SU-DHL-6 (cell line): ENCODE data around the gene NFIA.

ENCODE experiments used
- H2AFZ ChIP-seq: fragments of 200-600 bp; sonication (generic); 2 replicates; pipeline ENCODE4 v1.6.1; 2014; ENCODE audit warnings: low read depth, mild to moderate bottlenecking, moderate library complexity, mixed read lengths, antibody characterized with exemption, low read length; ENCODE audit not compliant: severe bottlenecking
- H3F3A ChIP-seq: fragments of 200-600 bp; shearing (Covaris generic); 2 replicates; pipeline ENCODE4 v1.6.0; 2016; ENCODE audit warnings: antibody characterized with exemption, mild to moderate bottlenecking; ENCODE audit not compliant: insufficient read depth
- H3K27ac ChIP-seq: fragments of 200-600 bp; sonication (generic); 2 replicates; pipeline ENCODE4 v1.5.1; 2016; ENCODE audit warnings: low read depth, mild to moderate bottlenecking, low read length, moderate library complexity, mixed read lengths
- H3K27me3 ChIP-seq: fragments of 200-600 bp; sonication (generic), shearing (Covaris generic); 2 replicates; pipeline ENCODE4 v1.6.0; 2014; ENCODE audit warnings: mild to moderate bottlenecking, low read length
- H3K36me3 ChIP-seq: fragments of 200-600 bp; sonication (generic); 2 replicates; pipeline ENCODE4 v1.6.1; 2014; ENCODE audit warnings: mild to moderate bottlenecking, low read length, mixed read lengths
- H3K4me2 ChIP-seq: fragments of 300-600, 200-600 bp; shearing (Covaris generic), sonication (generic); 2 replicates; pipeline ENCODE4 v1.6.0; 2014; ENCODE audit warnings: low read length, low read depth, mild to moderate bottlenecking; ENCODE audit not compliant: poor library complexity, severe bottlenecking
- H3K4me3 ChIP-seq: fragments of 200-600 bp; sonication (generic); 2 replicates; pipeline ENCODE4 v1.5.1; 2014; ENCODE audit warnings: antibody characterized with exemption, low read length, mild to moderate bottlenecking, mixed read lengths; ENCODE audit not compliant: insufficient read depth, poor library complexity, severe bottlenecking
- H3K79me2 ChIP-seq: fragments of 200-600 bp; sonication (generic); 2 replicates; pipeline ENCODE4 v1.6.1; 2014; ENCODE audit warnings: mild to moderate bottlenecking, low read length, moderate library complexity; ENCODE audit not compliant: insufficient read depth
- H3K9ac ChIP-seq: fragments of 200-600 bp; sonication (generic); 2 replicates; pipeline ENCODE4 v1.7.0; 2014; ENCODE audit warnings: mild to moderate bottlenecking, low read length
- H3K9me2 ChIP-seq: fragments of 200-600 bp; sonication (generic); replicated peaks from 2 replicates; pipeline ENCODE4 v1.6.1; 2014; ENCODE audit warnings: low read length; ENCODE audit not compliant: insufficient read depth
- H3K9me3 ChIP-seq: fragments of 200-600 bp; sonication (generic); 2 replicates; pipeline ENCODE4 v1.6.1; 2014; ENCODE audit warnings: low read length, mixed read lengths; ENCODE audit not compliant: insufficient read depth
- H4K20me1 ChIP-seq: fragments of 200-600 bp; sonication (generic); 2 replicates; pipeline ENCODE4 v1.6.1; 2014; ENCODE audit warnings: low read depth, mild to moderate bottlenecking, antibody characterized with exemption, low read length, moderate library complexity, mixed read lengths
- EZH2phosphoT487 ChIP-seq: fragments of 200-600 bp; sonication (generic), shearing (Covaris generic); conservative IDR thresholded peaks from 2 replicates; pipeline ENCODE4 v1.6.1; 2018; ENCODE audit warnings: mild to moderate bottlenecking, antibody characterized with exemption, low read length, moderate library complexity, mixed read lengths
- TF ChIP-seq, protein P1 (sequence below): fragments of 200-600 bp; sonication (generic); IDR thresholded peaks from one replicate; pipeline ENCODE4 v1.5.1; 2017; ENCODE audit warnings: antibody characterized with exemption, mild to moderate bottlenecking, low read length, moderate library complexity; ENCODE audit not compliant: insufficient read depth, poor library complexity, severe bottlenecking

NFIA gene

DNA sequence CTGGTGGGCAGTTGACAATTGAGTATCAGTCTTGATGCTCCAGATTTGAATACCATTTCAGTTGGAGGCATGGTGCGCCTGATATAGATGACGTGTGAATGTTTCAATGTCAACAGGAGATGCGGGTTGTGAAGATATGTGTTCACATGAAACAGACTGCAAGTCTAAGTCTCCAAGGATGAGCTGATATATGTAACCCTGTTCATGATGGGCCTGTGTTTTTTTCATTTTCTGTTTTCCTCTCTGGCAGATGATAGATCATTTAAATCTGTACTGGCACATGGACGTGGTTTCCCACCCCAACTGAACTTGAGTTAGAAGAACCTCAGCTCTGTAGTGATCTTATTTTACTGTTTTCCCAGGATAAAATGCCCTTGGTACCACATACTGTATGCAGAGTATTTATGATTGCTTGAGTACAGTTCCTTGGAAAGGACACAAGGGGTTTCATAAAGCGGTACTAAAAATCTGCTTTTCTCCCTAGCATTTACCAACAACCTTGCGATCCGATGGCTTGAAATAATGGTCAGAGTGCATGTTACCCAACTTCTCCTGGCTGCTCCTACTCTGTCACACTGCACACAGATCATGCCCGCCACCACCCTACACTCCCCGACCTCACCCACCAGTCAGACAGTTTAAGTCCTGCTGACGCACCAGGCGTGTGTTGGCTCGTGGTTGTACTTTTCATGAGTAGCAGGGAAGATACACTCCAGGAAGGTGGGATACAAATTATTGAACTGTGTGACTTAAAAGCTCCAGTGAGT lies 131.1 kb downstream of the NFIA start:
- H4K20me1 ChIP-seq: no peaks in the 10 kb centered on the region

DNA sequence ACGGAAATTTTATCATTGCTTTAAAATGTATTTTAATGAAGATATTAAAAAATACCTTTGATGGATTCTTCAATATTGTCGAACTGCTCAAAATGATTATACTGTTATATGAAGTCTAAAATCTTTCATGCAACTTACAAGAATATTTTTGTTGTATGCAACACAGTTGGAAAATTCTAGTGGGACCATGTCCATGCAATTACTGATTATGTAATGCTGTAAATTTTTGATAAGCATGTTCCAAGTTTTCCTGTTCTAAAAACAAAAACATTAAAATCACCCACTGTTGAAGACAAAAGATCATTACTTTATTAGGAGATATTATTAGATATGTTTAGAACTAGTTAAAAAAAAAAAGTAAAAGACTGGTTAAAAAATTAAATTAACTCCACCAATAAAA lies 132.8 kb downstream of the NFIA start:
- Histone ChIP-seq H3K9me3 (no peaks in the 10 kb centered on the region), H3K4me2 (no peak overlapping the region), H4K20me1 (no peaks in the 10 kb centered on the region), H3K9me2 (no peaks in the 10 kb centered on the region), H3K9ac (no peak overlapping the region), H2AFZ (no peak overlapping the region), H3K27me3 (no peaks in the 10 kb centered on the region), H3K4me3 (no peak overlapping the region), H3F3A (no peaks in the 10 kb centered on the region; the same call in 1 of the 2 replicates), H3K27ac (no peak overlapping the region), H3K36me3 (no peaks in the 10 kb centered on the region), H3K79me2 (no peaks in the 10 kb centered on the region)
- TF ChIP-seq, protein P1, sequence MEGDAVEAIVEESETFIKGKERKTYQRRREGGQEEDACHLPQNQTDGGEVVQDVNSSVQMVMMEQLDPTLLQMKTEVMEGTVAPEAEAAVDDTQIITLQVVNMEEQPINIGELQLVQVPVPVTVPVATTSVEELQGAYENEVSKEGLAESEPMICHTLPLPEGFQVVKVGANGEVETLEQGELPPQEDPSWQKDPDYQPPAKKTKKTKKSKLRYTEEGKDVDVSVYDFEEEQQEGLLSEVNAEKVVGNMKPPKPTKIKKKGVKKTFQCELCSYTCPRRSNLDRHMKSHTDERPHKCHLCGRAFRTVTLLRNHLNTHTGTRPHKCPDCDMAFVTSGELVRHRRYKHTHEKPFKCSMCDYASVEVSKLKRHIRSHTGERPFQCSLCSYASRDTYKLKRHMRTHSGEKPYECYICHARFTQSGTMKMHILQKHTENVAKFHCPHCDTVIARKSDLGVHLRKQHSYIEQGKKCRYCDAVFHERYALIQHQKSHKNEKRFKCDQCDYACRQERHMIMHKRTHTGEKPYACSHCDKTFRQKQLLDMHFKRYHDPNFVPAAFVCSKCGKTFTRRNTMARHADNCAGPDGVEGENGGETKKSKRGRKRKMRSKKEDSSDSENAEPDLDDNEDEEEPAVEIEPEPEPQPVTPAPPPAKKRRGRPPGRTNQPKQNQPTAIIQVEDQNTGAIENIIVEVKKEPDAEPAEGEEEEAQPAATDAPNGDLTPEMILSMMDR: no peak
- no peak for TF ChIP-seq EZH2phosphoT487

More for the DNA sequence above, 131.1 kb downstream of the NFIA start:
- H3K9ac ChIP-seq: no peak overlapping the region
- no peaks in the 10 kb centered on the region for H3K27me3 ChIP-seq
- H3K4me3 ChIP-seq: no peak overlapping the region
- no peak overlapping the region for H2AFZ ChIP-seq
- no peaks in the 10 kb centered on the region for H3K79me2 ChIP-seq
- no peaks in the 10 kb centered on the region for H3K36me3 ChIP-seq
- no peaks in the 10 kb centered on the region for H3K9me3 ChIP-seq
- no peaks in the 10 kb centered on the region for H3K9me2 ChIP-seq
- no peak overlapping the region for H3K4me2 ChIP-seq
- no peaks in the 10 kb centered on the region; the same call in 1 of the 2 replicates for H3F3A ChIP-seq
- H3K27ac ChIP-seq: no peak overlapping the region
- no peak for TF ChIP-seq EZH2phosphoT487
- TF ChIP-seq, protein P1: no peak

DNA sequence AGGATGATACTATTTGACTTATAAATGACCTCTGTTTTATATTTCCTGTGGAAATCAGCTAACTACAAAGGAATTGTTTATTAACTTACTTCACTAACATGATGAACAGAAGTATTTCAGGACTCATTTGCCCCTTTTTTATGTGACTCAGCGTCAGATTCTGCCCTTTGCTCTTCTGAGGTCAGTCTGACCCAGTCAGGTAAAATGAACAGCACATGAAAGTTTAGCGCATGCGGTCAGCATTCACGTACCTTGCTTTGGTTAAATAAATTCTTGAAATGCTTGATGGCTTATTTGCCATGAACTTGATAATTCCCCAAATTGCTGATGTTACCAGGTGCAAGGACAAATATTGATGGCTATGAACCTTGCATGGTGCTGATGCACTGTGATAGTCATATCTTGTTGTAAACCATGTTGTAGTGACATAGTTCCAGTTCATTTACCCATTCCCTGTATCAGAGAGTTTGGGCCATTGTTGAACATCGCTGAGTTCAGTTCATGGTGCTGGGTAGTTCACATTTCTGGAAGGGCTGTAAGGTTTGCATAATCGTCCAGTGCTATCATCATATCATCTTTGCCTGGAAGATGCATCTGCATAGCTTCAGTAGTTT lies 133.4 kb downstream of the NFIA start:
- Histone ChIP-seq H2AFZ (no peak overlapping the region), H3K4me2 (no peak overlapping the region), H3K4me3 (no peak overlapping the region), H3K27ac (no peak overlapping the region), H3K9ac (no peak overlapping the region), H3K27me3 (no peaks in the 10 kb centered on the region), H3K79me2 (no peaks in the 10 kb centered on the region), H3K9me2 (no peaks in the 10 kb centered on the region), H3K9me3 (no peaks in the 10 kb centered on the region), H4K20me1 (0 out of 2 replicates have a peak, but pooled peaks cover 3% of the 10 kb centered on the region), H3F3A (no peaks in the 10 kb centered on the region; the same call in none of the 2 replicates), H3K36me3 (no peaks in the 10 kb centered on the region)
- TF ChIP-seq EZH2phosphoT487: no peak
- TF ChIP-seq, protein P1: no peak
